ENCODE measurements around the gene PIN1.
"Not testable (repeated sequence)": the region's sequence is repeated elsewhere in the genome, so short reads cannot be mapped to it uniquely, and the experiment has no call there.

Gene PIN1

GRCh38 chr19:9823816-9824215, 11.3 kb upstream of the PIN1 start:
- DNase-seq (ENCODE audit: insufficient read length) (no peak), FAIRE-seq (no peak)
- TF ChIP-seq POLR2A (IDR thresholded peaks at IDR 0.05; ENCODE audit: low read depth, low read length), result no peak

- TF ChIP-seq POLR2AphosphoS5 (IDR thresholded peaks at IDR 0.05; ENCODE audit: low read depth, low read length) (peak; percentile 95), POLR2A (IDR thresholded peaks at IDR 0.05; ENCODE audit: low read depth, low read length) (peak; percentile 95), TAF1 (IDR thresholded peaks at IDR 0.05; ENCODE audit: borderline replicate concordance, low read depth, low read length) (peak; percentile 82)
- DNase-seq (ENCODE audit: insufficient read length) (peak; percentile 97), FAIRE-seq (peak; percentile 99)
These were observed 7.6 kb upstream of the PIN1 start, which contains the start of gene UBL5 for GRCh38 chr19:9827289-9828238. Gene UBL5, plus strand, starts transcription at chr19:9827918. Its CDS starts 420 bp downstream, at chr19:9828338.

- FAIRE-seq, result no peak
- TF ChIP-seq POLR2A (IDR thresholded peaks at IDR 0.05; ENCODE audit: low read depth, low read length) (no peak), TAF1 (IDR thresholded peaks at IDR 0.05; ENCODE audit: borderline replicate concordance, low read depth, low read length) (no peak), POLR2AphosphoS5 (IDR thresholded peaks at IDR 0.05; ENCODE audit: low read depth, low read length) (no peak)
- DNase-seq (ENCODE audit: insufficient read length), result no peak
These were observed 6.5 kb upstream of the PIN1 start for GRCh38 chr19:9828551-9829063.

GRCh38 chr19:9834307-9834725, 802 bp upstream of the PIN1 start:
- DNase-seq (ENCODE audit: insufficient read length) (no peak), FAIRE-seq (no peak)
- TF ChIP-seq POLR2AphosphoS5 (IDR thresholded peaks at IDR 0.05; ENCODE audit: low read depth, low read length), result no peak
- no peak for TF ChIP-seq TAF1 (IDR thresholded peaks at IDR 0.05; ENCODE audit: borderline replicate concordance, low read depth, low read length)
- no peak for TF ChIP-seq POLR2A (IDR thresholded peaks at IDR 0.05; ENCODE audit: low read depth, low read length)

GRCh38 chr19:9835507-9835949, 410 bp downstream of the PIN1 start:
- FAIRE-seq (no peak), DNase-seq (ENCODE audit: insufficient read length) (no peak)
- TF ChIP-seq POLR2A (IDR thresholded peaks at IDR 0.05; ENCODE audit: low read depth, low read length), result no peak
- TF ChIP-seq TAF1 (IDR thresholded peaks at IDR 0.05; ENCODE audit: borderline replicate concordance, low read depth, low read length), result no peak
- TF ChIP-seq POLR2AphosphoS5 (IDR thresholded peaks at IDR 0.05; ENCODE audit: low read depth, low read length), result no peak

GRCh38 chr19:9836021-9836420, 903 bp downstream of the PIN1 start:
- DNase-seq (ENCODE audit: insufficient read length) (no peak), FAIRE-seq (no peak)

GRCh38 chr19:9838324-9838723, 3.2 kb downstream of the PIN1 start:
- DNase-seq (ENCODE audit: insufficient read length) (no peak), FAIRE-seq (no peak)
- TF ChIP-seq TAF1 (IDR thresholded peaks at IDR 0.05; ENCODE audit: borderline replicate concordance, low read depth, low read length) (no peak), POLR2A (IDR thresholded peaks at IDR 0.05; ENCODE audit: low read depth, low read length) (no peak), POLR2AphosphoS5 (IDR thresholded peaks at IDR 0.05; ENCODE audit: low read depth, low read length) (no peak)

More at GRCh38 chr19:9836021-9836420, 903 bp downstream of the PIN1 start:
- TF ChIP-seq POLR2AphosphoS5 (IDR thresholded peaks at IDR 0.05; ENCODE audit: low read depth, low read length), result no peak
- TF ChIP-seq POLR2A (IDR thresholded peaks at IDR 0.05; ENCODE audit: low read depth, low read length), result no peak
- no peak for TF ChIP-seq TAF1 (IDR thresholded peaks at IDR 0.05; ENCODE audit: borderline replicate concordance, low read depth, low read length)

- TF ChIP-seq TAF1 (IDR thresholded peaks at IDR 0.05; ENCODE audit: borderline replicate concordance, low read depth, low read length) (no peak), POLR2A (IDR thresholded peaks at IDR 0.05; ENCODE audit: low read depth, low read length) (no peak), POLR2AphosphoS5 (IDR thresholded peaks at IDR 0.05; ENCODE audit: low read depth, low read length) (no peak)
- FAIRE-seq, result no peak
- DNase-seq (ENCODE audit: insufficient read length), result no peak
These were observed 4.3 kb downstream of the PIN1 start for GRCh38 chr19:9839415-9839814.

- no peak for TF ChIP-seq POLR2A (IDR thresholded peaks at IDR 0.05; ENCODE audit: low read depth, low read length)
- TF ChIP-seq TAF1 (IDR thresholded peaks at IDR 0.05; ENCODE audit: borderline replicate concordance, low read depth, low read length), result no peak
- DNase-seq (ENCODE audit: insufficient read length) (no peak), FAIRE-seq (no peak)
These were observed 7.9 kb downstream of the PIN1 start for GRCh38 chr19:9842834-9843625.

- FAIRE-seq; DNase-seq (ENCODE audit: insufficient read length): not testable (repeated sequence)
These were observed 8.6 kb downstream of the PIN1 start for GRCh38 chr19:9843626-9844273.

GRCh38 chr19:9847087-9847671, 12.1 kb downstream of the PIN1 start:
- TF ChIP-seq POLR2AphosphoS5 (IDR thresholded peaks at IDR 0.05; ENCODE audit: low read depth, low read length) (no peak), TAF1 (IDR thresholded peaks at IDR 0.05; ENCODE audit: borderline replicate concordance, low read depth, low read length) (no peak), POLR2A (IDR thresholded peaks at IDR 0.05; ENCODE audit: low read depth, low read length) (no peak)
- DNase-seq (ENCODE audit: insufficient read length) (no peak), FAIRE-seq (no peak)
